Loucy (cell line): ENCODE measurements around the gene TCP10L.
"Not testable (repeated sequence)": the region's sequence is repeated elsewhere in the genome, so short reads cannot be mapped to it uniquely, and the experiment has no call there.

Source experiments
- H2AFZ ChIP-seq: fragments of 200-600 bp; sonication (generic); 2 replicates; pipeline ENCODE4 v1.6.0; 2016; ENCODE audit warnings: antibody characterized with exemption, mild to moderate bottlenecking, low read length, moderate library complexity
- H3F3A ChIP-seq: fragments of 200-600 bp; 2 replicates; pipeline ENCODE4 v1.6.0; 2016; ENCODE audit warnings: antibody characterized with exemption, low read depth, mild to moderate bottlenecking
- H3K27me3 ChIP-seq: fragments of 200-600 bp; sonication (generic); 2 replicates; pipeline ENCODE4 v1.6.1; 2014; ENCODE audit warnings: low read length, mild to moderate bottlenecking; ENCODE audit not compliant: insufficient read depth, poor library complexity, severe bottlenecking
- H3K36me3 ChIP-seq: fragments of 200-600 bp; sonication (generic); 2 replicates; pipeline ENCODE4 v1.6.1; 2016; ENCODE audit warnings: low read length; ENCODE audit not compliant: insufficient read depth
- H3K4me1 ChIP-seq: fragments of 200-600 bp; sonication (generic); 2 replicates; pipeline ENCODE4 v1.5.1; 2014; ENCODE audit warnings: low read length, mild to moderate bottlenecking; ENCODE audit not compliant: insufficient read depth, poor library complexity, severe bottlenecking
- H3K4me2 ChIP-seq: fragments of 200-600 bp; sonication (generic); 2 replicates; pipeline ENCODE4 v1.6.0; 2014; ENCODE audit warnings: antibody characterized with exemption, low read length, low read depth, mild to moderate bottlenecking; ENCODE audit not compliant: poor library complexity, severe bottlenecking
- H3K4me3 ChIP-seq: fragments of 200-600 bp; sonication (generic); 2 replicates; pipeline ENCODE4 v1.5.1; 2014; ENCODE audit warnings: low read length, mild to moderate bottlenecking, mixed read lengths; ENCODE audit not compliant: poor library complexity, severe bottlenecking
- H3K79me2 ChIP-seq: fragments of 200-600 bp; sonication (generic); 2 replicates; pipeline ENCODE4 v1.6.1; 2014; ENCODE audit warnings: low read length; ENCODE audit not compliant: insufficient read depth
- H3K9ac ChIP-seq: fragments of 200-600 bp; sonication (generic); 2 replicates; pipeline ENCODE4 v1.6.0; 2014; ENCODE audit warnings: mild to moderate bottlenecking, low read depth, low read length, moderate library complexity; ENCODE audit not compliant: poor library complexity, severe bottlenecking
- H3K9me2 ChIP-seq: fragments of 200-600 bp; sonication (generic); replicated peaks from 2 replicates; pipeline ENCODE4 v1.6.1; 2016; ENCODE audit warnings: low read depth, low read length, mixed read lengths
- H3K9me3 ChIP-seq: fragments of 200-600 bp; sonication (generic); 2 replicates; pipeline ENCODE4 v1.6.1; 2014; ENCODE audit warnings: mild to moderate bottlenecking, antibody characterized with exemption, low read length, low read depth; ENCODE audit not compliant: insufficient read depth
- H4K20me1 ChIP-seq: fragments of 200-600 bp; sonication (generic); 2 replicates; pipeline ENCODE4 v1.6.0; 2014; ENCODE audit warnings: antibody characterized with exemption, low read length, mild to moderate bottlenecking; ENCODE audit not compliant: insufficient read depth, poor library complexity, severe bottlenecking
- CTCF ChIP-seq: fragments of 200-600 bp; sonication (generic); conservative IDR thresholded peaks from 2 replicates; pipeline ENCODE4 v1.5.1; 2014; ENCODE audit warnings: mild to moderate bottlenecking, antibody characterized with exemption, low read length
- EZH2phosphoT487 ChIP-seq: fragments of 200-600 bp; IDR thresholded peaks from 2 replicates; pipeline ENCODE4 v1.6.1; 2018; ENCODE audit warnings: antibody characterized with exemption, mild to moderate bottlenecking, moderate library complexity, borderline replicate concordance

TCP10L gene

GRCh38 chr21:32543975-32544374 is 41.3 kb downstream of the TCP10L start:
- Histone ChIP-seq H3K9me2 (no peaks in the 10 kb centered on the region), H3K9me3 (no peaks in the 10 kb centered on the region), H2AFZ (no peak overlapping the region), H3K9ac (no peak overlapping the region), H3K79me2 (no peaks in the 10 kb centered on the region), H3K4me1 (no peaks in the 10 kb centered on the region), H3K36me3 (no peaks in the 10 kb centered on the region), H3K27me3 (no peaks in the 10 kb centered on the region), H3F3A (no peaks in the 10 kb centered on the region), H3K4me3 (no peak overlapping the region), H4K20me1 (no peaks in the 10 kb centered on the region), H3K4me2 (no peak overlapping the region)
- TF ChIP-seq CTCF (no peak), EZH2phosphoT487 (no peak)

- H3K4me2 ChIP-seq, H4K20me1 ChIP-seq, H3K36me3 ChIP-seq, H3K27me3 ChIP-seq, H3K9me2 ChIP-seq, H3K9ac ChIP-seq, H3K4me3 ChIP-seq, H3F3A ChIP-seq, H3K9me3 ChIP-seq, H2AFZ ChIP-seq, H3K4me1 ChIP-seq, H3K79me2 ChIP-seq: not testable (repeated sequence)
Observed at GRCh38 chr21:32543056-32543455, 42.3 kb downstream of the TCP10L start.

GRCh38 chr21:32539378-32539777 is 45.9 kb downstream of the TCP10L start:
- no peak overlapping the region for H2AFZ ChIP-seq
- no peaks in the 10 kb centered on the region for H3K9me2 ChIP-seq
- no peaks in the 10 kb centered on the region for H3K9me3 ChIP-seq
- TF ChIP-seq EZH2phosphoT487: no peak
- TF ChIP-seq CTCF: no peak
- no peak overlapping the region for H3K4me3 ChIP-seq
- no peak overlapping the region for H3K9ac ChIP-seq
- H3K79me2 ChIP-seq: no peaks in the 10 kb centered on the region
- no peak overlapping the region for H3K4me2 ChIP-seq
- no peaks in the 10 kb centered on the region for H3F3A ChIP-seq
- no peaks in the 10 kb centered on the region for H4K20me1 ChIP-seq
- no peaks in the 10 kb centered on the region for H3K27me3 ChIP-seq
- H3K4me1 ChIP-seq: no peaks in the 10 kb centered on the region
- no peaks in the 10 kb centered on the region for H3K36me3 ChIP-seq

GRCh38 chr21:32538147-32538792 is 47.1 kb downstream of the TCP10L start:
- TF ChIP-seq EZH2phosphoT487 (no peak), CTCF (no peak)
- Histone ChIP-seq H3K9ac (no peak overlapping the region), H3K9me3 (no peaks in the 10 kb centered on the region), H3K27me3 (no peaks in the 10 kb centered on the region), H3K36me3 (no peaks in the 10 kb centered on the region), H3K4me2 (no peak overlapping the region), H3F3A (no peaks in the 10 kb centered on the region), H3K4me3 (no peak overlapping the region), H3K9me2 (no peaks in the 10 kb centered on the region), H3K4me1 (no peaks in the 10 kb centered on the region), H3K79me2 (no peaks in the 10 kb centered on the region), H4K20me1 (no peaks in the 10 kb centered on the region), H2AFZ (no peak overlapping the region)
